ENCODE data around the gene HTR2A.

HTR2A gene

GRCh38 chr13:46896341-46897137 is at the start of gene HTR2A:
Gene HTR2A, minus strand, starts transcription at chr13:46897053. Its CDS starts 1,147 bp downstream, at chr13:46895906.
- no peak for DNase-seq

- no peak for DNase-seq
Observed at GRCh38 chr13:46936525-46936924, 39.7 kb upstream of the HTR2A start.

- DNase-seq: no peak
Observed at GRCh38 chr13:46934749-46935148, 37.9 kb upstream of the HTR2A start.

- no peak for DNase-seq
Observed at GRCh38 chr13:46926916-46927590, 30.2 kb upstream of the HTR2A start.

- DNase-seq: no peak
Observed at GRCh38 chr13:46925486-46925885, 28.6 kb upstream of the HTR2A start.

GRCh38 chr13:46914341-46914740 is 17.5 kb upstream of the HTR2A start:
- no peak for DNase-seq

GRCh38 chr13:46913757-46914156 is 16.9 kb upstream of the HTR2A start:
- DNase-seq: no peak

- DNase-seq: no peak
Observed at GRCh38 chr13:46909042-46909441, 12.2 kb upstream of the HTR2A start.

GRCh38 chr13:46908501-46908900 is 11.6 kb upstream of the HTR2A start:
- no peak for DNase-seq

GRCh38 chr13:46906405-46906804 is 9.6 kb upstream of the HTR2A start:
- no peak for DNase-seq

- no peak for DNase-seq
Observed at GRCh38 chr13:46905249-46905648, 8.4 kb upstream of the HTR2A start.

GRCh38 chr13:46903748-46904147 is 6.9 kb upstream of the HTR2A start:
- no peak for DNase-seq

GRCh38 chr13:46901721-46902120 is 4.9 kb upstream of the HTR2A start:
- DNase-seq: no peak

GRCh38 chr13:46899801-46900200 is 2.9 kb upstream of the HTR2A start:
- DNase-seq: no peak

GRCh38 chr13:46895381-46895780 is 1.5 kb downstream of the HTR2A start:
- DNase-seq: no peak

GRCh38 chr13:46894568-46894967 is 2.3 kb downstream of the HTR2A start:
- DNase-seq: no peak

- peak; percentile 52 for DNase-seq
Observed at GRCh38 chr13:46893798-46894560, 2.9 kb downstream of the HTR2A start.

GRCh38 chr13:46893221-46893740 is 3.6 kb downstream of the HTR2A start:
- no peak for DNase-seq

- no peak for DNase-seq
Observed at GRCh38 chr13:46885018-46885417, 11.8 kb downstream of the HTR2A start.

- no peak for DNase-seq
Observed at GRCh38 chr13:46884531-46884930, 12.3 kb downstream of the HTR2A start.

- no peak for DNase-seq
Observed at GRCh38 chr13:46881621-46882020, 15.2 kb downstream of the HTR2A start.

GRCh38 chr13:46874006-46874405 is 22.8 kb downstream of the HTR2A start:
- DNase-seq: no peak

GRCh38 chr13:46871557-46871956 is 25.3 kb downstream of the HTR2A start:
- DNase-seq: no peak

Data from activated gamma-delta T cell treated with Interleukin-2 at 50 U/mL for 16 hours (primary cell).